Measurements from ENCODE around the gene MYH7B. TPM values are rescaled to one million over a fixed set of nuclear protein-coding genes. Genes with fewer than 3 reads are reported as not detected.

MYH7B gene
- total RNA-seq, 1 experiment from 2014 or later: 0.52 TPM

DNA sequence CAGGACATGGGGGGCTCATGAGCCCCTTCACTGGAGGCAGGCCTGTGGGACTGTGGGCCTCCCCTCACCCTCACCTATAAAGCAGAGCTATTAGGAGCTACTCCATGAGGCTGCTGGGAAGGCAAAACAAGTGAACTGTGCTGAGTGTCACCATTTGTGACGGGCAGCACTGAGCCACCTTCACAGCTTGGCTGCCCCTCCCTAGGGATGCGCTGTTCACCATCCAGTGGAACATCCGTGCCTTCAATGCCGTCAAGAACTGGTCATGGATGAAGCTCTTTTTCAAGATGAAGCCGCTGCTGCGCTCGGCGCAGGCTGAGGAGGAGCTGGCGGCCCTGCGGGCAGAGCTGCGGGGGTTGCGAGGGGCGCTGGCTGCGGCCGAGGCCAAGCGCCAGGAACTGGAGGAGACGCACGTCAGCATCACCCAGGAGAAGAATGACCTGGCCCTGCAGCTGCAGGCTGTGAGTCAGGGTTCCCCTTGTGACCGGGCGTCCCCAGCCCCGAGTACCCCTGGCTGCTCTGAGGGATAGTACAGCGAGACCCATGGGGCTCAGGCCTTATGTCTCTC is 38.4 kb downstream of the MYH7B start:
- Mint-ChIP-seq H3K9me3 (ENCODE audit: low read depth, unreplicated experiment) (no peaks in the 10 kb centered on the region), H3K4me3 (ENCODE audit: low read depth, unreplicated experiment) (no peak overlapping the region), H3K36me3 (ENCODE audit: insufficient read depth, unreplicated experiment) (peaks cover 65% of the 10 kb centered on the region), H3K4me1 (ENCODE audit: low read depth, unreplicated experiment) (no peaks in the 10 kb centered on the region), H3K27ac (ENCODE audit: unreplicated experiment) (no peak overlapping the region), H3K27me3 (ENCODE audit: unreplicated experiment) (no peaks in the 10 kb centered on the region)
- TF ChIP-seq, protein P1, sequence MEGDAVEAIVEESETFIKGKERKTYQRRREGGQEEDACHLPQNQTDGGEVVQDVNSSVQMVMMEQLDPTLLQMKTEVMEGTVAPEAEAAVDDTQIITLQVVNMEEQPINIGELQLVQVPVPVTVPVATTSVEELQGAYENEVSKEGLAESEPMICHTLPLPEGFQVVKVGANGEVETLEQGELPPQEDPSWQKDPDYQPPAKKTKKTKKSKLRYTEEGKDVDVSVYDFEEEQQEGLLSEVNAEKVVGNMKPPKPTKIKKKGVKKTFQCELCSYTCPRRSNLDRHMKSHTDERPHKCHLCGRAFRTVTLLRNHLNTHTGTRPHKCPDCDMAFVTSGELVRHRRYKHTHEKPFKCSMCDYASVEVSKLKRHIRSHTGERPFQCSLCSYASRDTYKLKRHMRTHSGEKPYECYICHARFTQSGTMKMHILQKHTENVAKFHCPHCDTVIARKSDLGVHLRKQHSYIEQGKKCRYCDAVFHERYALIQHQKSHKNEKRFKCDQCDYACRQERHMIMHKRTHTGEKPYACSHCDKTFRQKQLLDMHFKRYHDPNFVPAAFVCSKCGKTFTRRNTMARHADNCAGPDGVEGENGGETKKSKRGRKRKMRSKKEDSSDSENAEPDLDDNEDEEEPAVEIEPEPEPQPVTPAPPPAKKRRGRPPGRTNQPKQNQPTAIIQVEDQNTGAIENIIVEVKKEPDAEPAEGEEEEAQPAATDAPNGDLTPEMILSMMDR (IDR thresholded peaks at IDR 0.05; ENCODE audit: unreplicated experiment): no peak
- no peak for DNase-seq
- intact Hi-C loops (cut with micrococcal nuclease; ENCODE audit: unreplicated experiment): no loop called here
- CTCF ChIA-PET: interaction anchor here (0.5 to 0.6 kb wide), 3 partner anchors 21 to 1181 kb away, joined by 3 to 6 read pairs (median 4); no protein-coding TSS in a partner anchor
- BruUV-seq (replicated peaks): no TSS peak

DNA sequence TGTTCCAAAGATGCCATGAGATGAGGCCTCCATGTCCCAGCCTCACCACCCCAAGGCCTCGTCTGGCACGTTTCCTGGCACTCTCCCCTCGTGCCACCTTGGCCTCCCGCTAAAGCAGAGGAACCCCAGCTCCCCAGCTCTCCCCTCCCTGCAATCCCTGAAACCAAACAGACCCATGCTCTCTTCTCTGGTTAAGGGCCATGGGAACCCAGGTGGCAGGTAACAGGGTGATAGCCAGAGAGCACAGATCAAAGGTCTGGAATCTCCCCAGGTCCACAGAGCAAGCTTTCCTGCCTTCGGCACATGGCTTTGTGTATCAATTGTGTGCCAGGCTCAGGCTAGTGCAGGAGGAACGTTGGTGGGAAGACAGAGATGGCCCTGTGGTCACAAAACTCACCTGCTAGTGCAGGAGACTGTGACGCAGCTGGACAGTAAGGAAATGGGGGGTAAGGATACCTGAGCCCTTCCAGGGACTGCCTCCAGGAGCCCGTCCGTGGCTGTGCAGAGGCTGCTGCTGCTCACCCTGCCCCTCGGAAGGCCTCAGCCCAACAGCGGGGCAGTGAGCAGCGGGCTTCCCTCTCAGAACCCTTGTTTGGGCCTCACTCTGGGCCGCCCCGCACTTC is 39.0 kb downstream of the MYH7B start:
- H3K4me1 Mint-ChIP-seq (ENCODE audit: low read depth, unreplicated experiment): no peaks in the 10 kb centered on the region
- no TSS peak for BruUV-seq (replicated peaks)
- H3K4me3 Mint-ChIP-seq (ENCODE audit: low read depth, unreplicated experiment): no peak overlapping the region
- intact Hi-C loops (cut with micrococcal nuclease; ENCODE audit: unreplicated experiment): no loop called here
- no peak overlapping the region for H3K27ac Mint-ChIP-seq (ENCODE audit: unreplicated experiment)
- DNase-seq: no peak
- H3K36me3 Mint-ChIP-seq (ENCODE audit: insufficient read depth, unreplicated experiment): peaks cover 66% of the 10 kb centered on the region
- TF ChIP-seq, protein P1 (IDR thresholded peaks at IDR 0.05; ENCODE audit: unreplicated experiment): no peak
- H3K9me3 Mint-ChIP-seq (ENCODE audit: low read depth, unreplicated experiment): no peaks in the 10 kb centered on the region
- no peaks in the 10 kb centered on the region for H3K27me3 Mint-ChIP-seq (ENCODE audit: unreplicated experiment)
- CTCF ChIA-PET: interaction anchor here (0.5 kb wide), 1 partner anchor 20 kb away, joined by 4 read pairs; no protein-coding TSS in a partner anchor

DNA sequence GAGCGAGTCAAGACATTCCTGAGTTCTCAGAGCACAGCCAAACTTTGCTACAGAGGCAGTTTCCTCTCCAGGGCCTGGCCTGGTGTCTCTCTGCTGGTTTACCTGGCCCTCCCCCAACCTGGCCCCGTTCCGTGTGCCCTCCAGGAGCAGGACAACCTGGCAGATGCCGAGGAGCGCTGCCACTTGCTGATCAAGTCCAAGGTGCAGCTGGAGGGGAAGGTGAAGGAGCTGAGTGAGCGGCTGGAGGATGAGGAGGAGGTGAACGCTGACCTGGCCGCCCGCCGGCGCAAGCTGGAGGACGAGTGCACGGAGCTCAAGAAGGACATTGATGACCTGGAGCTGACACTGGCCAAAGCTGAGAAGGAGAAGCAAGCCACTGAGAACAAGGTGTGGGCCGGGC is 39.5 kb downstream of the MYH7B start:
- BruUV-seq (replicated peaks): no TSS peak
- no peak for DNase-seq
- TF ChIP-seq, protein P1 (IDR thresholded peaks at IDR 0.05; ENCODE audit: unreplicated experiment): no peak
- Mint-ChIP-seq H3K27me3 (ENCODE audit: unreplicated experiment) (no peaks in the 10 kb centered on the region), H3K36me3 (ENCODE audit: insufficient read depth, unreplicated experiment) (peaks cover 67% of the 10 kb centered on the region), H3K4me1 (ENCODE audit: low read depth, unreplicated experiment) (no peaks in the 10 kb centered on the region), H3K27ac (ENCODE audit: unreplicated experiment) (no peak overlapping the region), H3K9me3 (ENCODE audit: low read depth, unreplicated experiment) (no peaks in the 10 kb centered on the region), H3K4me3 (ENCODE audit: low read depth, unreplicated experiment) (no peak overlapping the region)
- intact Hi-C loops (cut with micrococcal nuclease; ENCODE audit: unreplicated experiment): no loop called here
- CTCF ChIA-PET: no interaction called here

DNA sequence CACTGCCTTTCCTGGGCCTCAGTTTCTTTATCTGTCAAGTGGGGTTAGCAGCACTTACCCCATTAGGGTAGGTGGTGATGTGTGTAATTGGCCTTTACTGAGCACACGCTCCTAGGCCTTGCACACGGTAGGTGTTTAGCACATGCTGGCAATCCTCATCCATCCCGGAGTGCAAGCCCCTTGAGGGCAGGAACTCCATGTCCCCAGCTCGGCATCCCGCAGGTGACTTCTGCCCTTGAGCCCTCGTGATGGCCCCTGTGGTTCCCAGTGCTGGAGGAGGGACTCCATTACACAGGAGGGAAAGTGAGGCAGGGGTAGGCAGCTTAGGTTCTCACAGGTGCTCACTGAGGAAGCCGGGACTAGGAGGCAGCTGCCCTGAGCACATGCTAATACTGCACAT is 40.0 kb downstream of the MYH7B start:
- Mint-ChIP-seq H3K36me3 (ENCODE audit: insufficient read depth, unreplicated experiment) (peaks cover 67% of the 10 kb centered on the region), H3K27ac (ENCODE audit: unreplicated experiment) (no peak overlapping the region)
- CTCF ChIA-PET: no interaction called here

More for the DNA sequence above, 40.0 kb downstream of the MYH7B start:
- Mint-ChIP-seq H3K27me3 (ENCODE audit: unreplicated experiment) (no peaks in the 10 kb centered on the region), H3K4me1 (ENCODE audit: low read depth, unreplicated experiment) (no peaks in the 10 kb centered on the region), H3K9me3 (ENCODE audit: low read depth, unreplicated experiment) (no peaks in the 10 kb centered on the region), H3K4me3 (ENCODE audit: low read depth, unreplicated experiment) (no peak overlapping the region)
- TF ChIP-seq, protein P1 (IDR thresholded peaks at IDR 0.05; ENCODE audit: unreplicated experiment): no peak
- no peak for DNase-seq
- no TSS peak for BruUV-seq (replicated peaks)
- intact Hi-C loops (cut with micrococcal nuclease; ENCODE audit: unreplicated experiment): no loop called here
